ENCODE data around the gene ZNF491. TPM values are rescaled to one million over a fixed set of nuclear protein-coding genes. Genes with fewer than 3 reads are reported as not detected.
"Not testable (repeated sequence)": the region's sequence is repeated elsewhere in the genome, so short reads cannot be mapped to it uniquely, and the experiment has no call there.

The ZNF491 gene
- 1.9 and 2.5 TPM in 2 replicates for total RNA-seq (2014; rRNA removed; shearing (Covaris generic))

- DNase-seq (ENCODE audit: low read depth): peak; percentile 86
Measured at GRCh38 chr19:11798391-11799330, at the start of gene ZNF491. Gene ZNF491 (plus strand): TSS chr19:11798523. CDS start chr19:11805954, 7,431 bp downstream.

GRCh38 chr19:11749751-11750150 lies 48.6 kb upstream of the ZNF491 start:
- DNase-seq (ENCODE audit: low read depth): no peak

- DNase-seq (ENCODE audit: low read depth): no peak
Measured at GRCh38 chr19:11752244-11752736, 46.0 kb upstream of the ZNF491 start.

- DNase-seq (ENCODE audit: low read depth): no peak
Measured at GRCh38 chr19:11754663-11755062, 43.7 kb upstream of the ZNF491 start.

- DNase-seq (ENCODE audit: low read depth): no peak
Measured at GRCh38 chr19:11756965-11757364, 41.4 kb upstream of the ZNF491 start.

GRCh38 chr19:11759805-11760204 lies 38.5 kb upstream of the ZNF491 start:
- DNase-seq (ENCODE audit: low read depth): no peak

GRCh38 chr19:11763117-11763516 lies 35.2 kb upstream of the ZNF491 start:
- DNase-seq (ENCODE audit: low read depth): peak; percentile 13

- DNase-seq (ENCODE audit: low read depth): no peak
Measured at GRCh38 chr19:11763611-11764010, 34.7 kb upstream of the ZNF491 start.

- DNase-seq (ENCODE audit: low read depth): peak; percentile 94
Measured at GRCh38 chr19:11766597-11767591, 31.4 kb upstream of the ZNF491 start, which contains the start of gene ZNF441. Gene ZNF441 (plus strand): TSS chr19:11767000. CDS start chr19:11767194, 194 bp downstream.

GRCh38 chr19:11767633-11768133 lies 30.6 kb upstream of the ZNF491 start:
- DNase-seq (ENCODE audit: low read depth): peak; percentile 32

GRCh38 chr19:11769995-11770394 lies 28.3 kb upstream of the ZNF491 start:
- no peak for DNase-seq (ENCODE audit: low read depth)

GRCh38 chr19:11771520-11771919 lies 26.8 kb upstream of the ZNF491 start:
- DNase-seq (ENCODE audit: low read depth): not testable (repeated sequence)

GRCh38 chr19:11776669-11777068 lies 21.7 kb upstream of the ZNF491 start:
- not testable (repeated sequence) for DNase-seq (ENCODE audit: low read depth)

GRCh38 chr19:11780431-11781020 lies 17.8 kb upstream of the ZNF491 start:
- DNase-seq (ENCODE audit: low read depth): no peak

- no peak for DNase-seq (ENCODE audit: low read depth)
Measured at GRCh38 chr19:11781295-11782057, 16.8 kb upstream of the ZNF491 start.

GRCh38 chr19:11783767-11784166 lies 14.6 kb upstream of the ZNF491 start:
- DNase-seq (ENCODE audit: low read depth): no peak

GRCh38 chr19:11784356-11784755 lies 14.0 kb upstream of the ZNF491 start:
- DNase-seq (ENCODE audit: low read depth): no peak

GRCh38 chr19:11787536-11787935 lies 10.8 kb upstream of the ZNF491 start:
- no peak for DNase-seq (ENCODE audit: low read depth)

- DNase-seq (ENCODE audit: low read depth): no peak
Measured at GRCh38 chr19:11792942-11793341, 5.4 kb upstream of the ZNF491 start.

GRCh38 chr19:11797491-11797890 lies 832 bp upstream of the ZNF491 start:
- DNase-seq (ENCODE audit: low read depth): peak; percentile 91

Data from RPMI7951 (cell line).